Astrocyte of the spinal cord (primary cell): ENCODE results near the gene DIPK1A.

ENCODE experiments used
- DNase-seq: peaks from one replicate; pipeline ENCODE4 v3.0.0; 2011; ENCODE audit warnings: low read depth, low spot score
- H3K4me3 ChIP-seq: 2 replicates; pipeline ENCODE4 v1.5.1; 2011; ENCODE audit warnings: low read depth, mild to moderate bottlenecking, low read length, moderate library complexity
- CTCF ChIP-seq: IDR thresholded peaks from 2 replicates; pipeline ENCODE4 v1.5.1; 2012; ENCODE audit warnings: low read depth, mild to moderate bottlenecking, low read length, inconsistent platforms
- in situ Hi-C: cut with HindIII; loops from 2 replicates; pipeline ENCODE4 v1.10.0; 2017; ENCODE audit warnings: low sequenced_read_pairs

DIPK1A gene

DNA sequence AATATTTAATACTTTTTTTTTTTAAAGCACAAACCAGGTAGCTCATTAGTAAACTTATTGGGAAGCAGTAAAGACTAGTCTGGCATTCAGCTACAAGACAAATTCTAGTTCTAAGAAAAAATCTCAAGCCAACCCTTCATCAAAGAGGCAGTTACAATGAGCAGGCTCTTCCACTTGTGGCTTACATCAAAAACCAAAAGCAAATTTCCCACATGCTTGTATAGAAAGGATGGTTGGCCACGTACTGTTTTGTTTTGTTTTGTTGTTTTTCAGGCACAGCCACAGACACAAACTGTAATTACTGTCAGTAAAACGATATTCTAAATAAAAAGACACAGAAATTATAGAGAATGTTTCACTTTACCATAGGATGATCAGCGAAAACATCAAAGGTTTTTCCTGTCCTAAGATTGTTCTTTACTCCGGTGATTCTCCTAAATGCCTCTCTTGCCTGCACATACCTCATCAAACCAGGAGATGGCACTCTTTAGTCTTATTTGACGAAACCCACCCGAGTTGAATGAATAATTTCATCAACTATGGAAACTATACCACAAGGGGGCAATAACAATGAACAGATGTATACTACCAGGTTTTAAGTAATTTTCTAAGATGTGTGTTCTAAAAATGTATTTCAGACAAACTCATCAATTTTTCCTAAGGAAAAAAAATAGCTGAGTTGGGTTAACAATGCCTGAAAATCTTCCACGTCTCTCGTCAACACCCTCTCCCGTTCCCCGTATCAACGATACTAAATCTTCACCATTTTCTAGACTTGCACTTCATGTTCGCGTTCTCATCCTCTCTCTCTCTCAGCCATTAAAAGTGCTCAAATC lies 102.5 kb downstream of the DIPK1A start:
- in situ Hi-C loops = no loop called here
- TF ChIP-seq CTCF = peak; percentile 87
- no peak overlapping the region for H3K4me3 ChIP-seq
- peak; percentile 84 for DNase-seq

DNA sequence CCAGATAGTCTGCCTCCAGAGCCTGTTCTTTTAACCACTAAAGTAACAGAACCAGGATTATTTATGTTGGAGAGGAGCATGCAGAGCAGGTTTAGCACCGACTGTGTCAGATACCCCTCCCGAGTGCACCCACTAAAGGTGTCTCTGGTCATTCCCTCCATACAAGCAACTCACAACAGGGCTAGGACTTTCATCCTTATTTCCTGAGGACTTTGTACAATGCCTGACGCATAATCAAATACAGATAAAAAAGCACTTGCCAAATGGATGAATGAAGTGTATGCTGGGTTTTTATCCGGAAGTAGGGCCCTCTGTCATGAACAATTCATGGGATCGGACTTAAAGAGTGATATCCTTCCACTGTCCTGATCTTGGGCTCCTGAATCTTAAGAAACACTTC lies 103.4 kb downstream of the DIPK1A start:
- TF ChIP-seq CTCF = no peak
- no peak overlapping the region for H3K4me3 ChIP-seq
- in situ Hi-C loops = no loop called here
- DNase-seq = no peak

- no peak for DNase-seq
- H3K4me3 ChIP-seq = no peak overlapping the region
- in situ Hi-C loops = no loop called here
- no peak for TF ChIP-seq CTCF
These were observed 106.0 kb downstream of the DIPK1A start for GRCh38 chr1:92855236-92855635.

GRCh38 chr1:92854101-92854785 lies 107.0 kb downstream of the DIPK1A start:
- TF ChIP-seq CTCF = no peak
- in situ Hi-C loops = no loop called here
- DNase-seq = no peak

GRCh38 chr1:92853299-92853698 lies 108.0 kb downstream of the DIPK1A start:
- no peak for TF ChIP-seq CTCF
- no peak overlapping the region for H3K4me3 ChIP-seq
- no peak for DNase-seq
- in situ Hi-C loops = no loop called here

More at GRCh38 chr1:92854101-92854785, 107.0 kb downstream of the DIPK1A start:
- H3K4me3 ChIP-seq = no peak overlapping the region

DNA sequence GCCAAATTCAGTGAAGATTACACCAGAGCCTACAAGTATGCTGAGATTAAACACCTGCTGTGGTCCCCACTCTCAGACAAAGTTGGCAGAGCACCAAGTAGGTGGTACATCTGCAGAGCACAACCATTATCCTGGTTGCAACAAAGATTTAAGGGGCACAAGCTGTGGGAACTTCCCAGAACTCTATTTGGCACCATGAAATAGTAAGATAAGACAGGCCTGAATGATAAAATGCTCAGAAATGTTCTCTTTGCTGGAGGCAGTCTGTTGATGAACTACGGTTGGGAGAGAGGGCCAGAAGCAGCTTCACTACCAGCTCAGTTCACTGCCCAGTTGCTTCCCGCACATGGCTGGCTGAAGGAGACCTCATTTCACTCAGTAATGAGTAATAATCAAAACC lies 109.5 kb downstream of the DIPK1A start:
- TF ChIP-seq CTCF = no peak
- H3K4me3 ChIP-seq = no peak overlapping the region
- no peak for DNase-seq
- in situ Hi-C loops = no loop called here
